Activated CD4-positive, alpha-beta T cell treated with anti-CD3 and anti-CD28 coated beads, Interleukin-2, amount 50 U/mL, for 4 hours (primary cell): ENCODE data around the gene SLC9A6.

Source experiments
- DNase-seq, 2 experiments: peaks; one replicate each; pipeline ENCODE4 v3.0.0-alpha.2; 2020

Gene SLC9A6

DNA sequence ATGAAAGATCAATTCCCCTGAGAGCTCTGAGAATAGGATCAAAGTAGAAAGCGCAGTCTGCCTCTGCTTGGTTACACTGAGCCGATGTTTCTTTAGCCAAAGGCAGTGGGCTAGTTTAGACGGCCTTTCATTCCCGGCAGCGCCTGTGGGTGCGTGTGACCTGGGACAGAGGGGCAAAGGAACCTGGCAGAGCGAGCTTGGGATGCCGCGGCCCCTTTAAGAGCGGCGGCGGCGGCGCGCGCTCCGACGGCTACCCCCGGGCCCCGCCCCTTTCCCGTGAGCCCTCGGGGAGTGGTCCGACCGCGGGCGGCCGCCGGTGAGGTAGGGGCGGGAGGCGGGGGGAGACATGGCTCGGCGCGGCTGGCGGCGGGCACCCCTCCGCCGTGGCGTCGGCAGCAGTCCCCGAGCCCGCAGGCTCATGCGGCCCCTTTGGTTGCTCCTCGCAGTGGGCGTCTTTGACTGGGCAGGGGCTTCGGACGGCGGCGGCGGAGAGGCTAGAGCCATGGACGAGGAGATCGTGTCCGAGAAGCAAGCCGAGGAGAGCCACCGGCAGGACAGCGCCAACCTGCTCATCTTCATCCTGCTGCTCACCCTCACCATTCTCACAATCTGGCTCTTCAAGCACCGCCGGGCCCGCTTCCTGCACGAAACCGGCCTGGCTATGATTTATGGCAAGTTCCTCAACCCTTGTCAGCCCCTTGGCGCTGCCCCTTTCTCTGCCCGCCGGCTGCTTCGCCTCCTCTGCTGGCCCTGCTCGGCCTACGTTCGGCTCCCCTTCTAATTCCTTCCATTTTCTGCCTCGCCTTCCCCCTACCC is at the start of gene SLC9A6:
TSS of gene SLC9A6 (plus strand) at position 279 of the 816 bp plus-strand sequence. CDS start at position 503, 224 bp downstream.
- peak; percentile 37 to 39 for DNase-seq

GRCh38 chrX:135944486-135944885 is 40.7 kb upstream of the SLC9A6 start:
- no peak for DNase-seq

GRCh38 chrX:135951291-135951690 is 33.9 kb upstream of the SLC9A6 start:
- DNase-seq: no peak

- no peak for DNase-seq
These were observed 12.1 kb upstream of the SLC9A6 start for GRCh38 chrX:135973025-135973547.

GRCh38 chrX:135973548-135974278 is 11.5 kb upstream of the SLC9A6 start, which contains the start of gene MMGT1:
MMGT1 (minus strand) TSS chrX:135973988; CDS start chrX:135973675, 313 bp downstream.
- DNase-seq: peak; percentile 78 to 81

DNA sequence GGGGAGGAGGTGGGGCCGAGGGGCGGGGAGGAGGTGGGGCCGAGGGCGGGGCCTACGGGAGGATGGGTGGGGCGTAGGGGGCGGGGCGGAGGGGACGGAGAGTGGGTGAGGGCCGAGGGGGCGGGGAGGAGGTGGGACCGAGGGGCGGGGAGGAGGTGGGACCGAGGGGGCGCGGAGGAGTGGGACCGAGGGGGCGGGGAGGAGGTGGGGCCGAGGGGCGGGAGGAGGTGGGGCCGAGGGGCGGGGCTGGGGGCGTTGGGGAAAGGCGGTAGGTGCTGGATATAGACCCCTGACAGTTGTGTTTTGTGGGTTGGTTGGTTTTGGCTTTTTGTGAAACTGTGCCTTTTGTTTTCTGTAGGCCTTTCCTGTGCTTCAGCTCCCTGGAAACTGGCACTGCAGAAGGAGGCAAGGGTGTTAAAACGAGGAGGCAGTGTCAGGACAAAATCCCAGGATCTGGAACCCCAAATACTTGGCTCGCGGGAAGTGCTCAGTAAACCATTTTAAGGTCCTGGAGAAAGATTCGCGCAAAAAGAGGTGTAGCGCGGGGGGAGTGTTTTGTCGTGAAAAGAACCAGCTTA is 10.9 kb upstream of the SLC9A6 start:
- DNase-seq: peak; percentile 69 to 70

DNA sequence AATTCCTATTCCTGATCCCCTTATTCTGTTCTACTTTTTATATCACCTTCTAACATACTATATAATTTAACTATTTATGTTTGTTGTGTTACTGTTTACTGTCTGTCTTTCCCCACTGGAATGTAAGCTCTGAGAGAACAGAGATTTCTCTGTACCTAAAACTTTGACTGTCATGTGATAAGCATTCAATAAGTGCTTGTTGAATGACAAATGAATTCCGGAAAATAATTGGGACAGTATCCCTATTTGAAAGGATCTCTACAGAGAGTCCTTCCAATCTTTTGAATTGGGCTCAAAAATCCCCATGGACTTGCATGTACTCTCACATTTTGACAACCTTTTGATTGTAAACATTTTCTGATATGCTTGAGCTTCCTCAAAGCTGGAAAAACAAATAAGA is 9.8 kb upstream of the SLC9A6 start:
- no peak for DNase-seq

DNA sequence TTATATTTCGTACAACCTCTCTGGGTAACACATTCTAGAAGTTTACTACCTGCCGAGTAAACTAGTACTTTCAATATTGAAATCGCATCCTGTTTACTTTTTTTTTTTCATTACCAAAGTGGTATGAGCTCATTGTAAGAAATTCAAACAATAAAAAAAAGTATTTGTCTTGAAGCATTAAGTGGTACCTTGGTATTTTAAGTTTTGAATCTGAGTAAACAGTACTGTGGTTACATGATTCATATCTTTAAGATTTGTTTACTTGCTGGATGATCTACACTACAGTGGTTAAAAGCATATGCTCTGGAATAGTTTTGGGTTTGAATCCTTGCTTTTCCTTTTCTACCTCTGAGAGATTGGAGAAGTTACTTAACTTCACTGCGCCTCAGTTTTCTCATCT is 7.6 kb upstream of the SLC9A6 start:
- no peak for DNase-seq

GRCh38 chrX:135981010-135981409 is 4.2 kb upstream of the SLC9A6 start:
- no peak for DNase-seq

DNA sequence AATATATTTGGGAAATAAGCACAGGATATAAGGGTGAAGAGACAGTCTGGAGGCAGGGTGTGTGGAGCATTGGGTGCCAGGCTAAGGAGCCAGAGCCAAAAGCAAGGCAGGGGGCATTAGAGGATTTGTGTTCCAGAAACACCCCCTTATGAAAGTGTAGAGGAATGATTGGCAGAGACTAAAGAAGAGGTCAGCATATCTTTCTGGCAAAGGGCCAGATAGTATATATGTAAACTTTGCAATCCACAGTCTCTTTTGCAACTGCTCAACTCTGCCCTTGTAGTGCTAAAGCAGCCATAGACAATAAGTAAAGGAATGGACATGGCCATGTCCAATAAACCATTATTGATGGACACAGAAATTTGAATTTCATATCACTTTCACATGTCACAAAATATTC is 3.6 kb upstream of the SLC9A6 start:
- no peak for DNase-seq

- DNase-seq: no peak
These were observed 2.4 kb upstream of the SLC9A6 start for GRCh38 chrX:135982860-135983259.

DNA sequence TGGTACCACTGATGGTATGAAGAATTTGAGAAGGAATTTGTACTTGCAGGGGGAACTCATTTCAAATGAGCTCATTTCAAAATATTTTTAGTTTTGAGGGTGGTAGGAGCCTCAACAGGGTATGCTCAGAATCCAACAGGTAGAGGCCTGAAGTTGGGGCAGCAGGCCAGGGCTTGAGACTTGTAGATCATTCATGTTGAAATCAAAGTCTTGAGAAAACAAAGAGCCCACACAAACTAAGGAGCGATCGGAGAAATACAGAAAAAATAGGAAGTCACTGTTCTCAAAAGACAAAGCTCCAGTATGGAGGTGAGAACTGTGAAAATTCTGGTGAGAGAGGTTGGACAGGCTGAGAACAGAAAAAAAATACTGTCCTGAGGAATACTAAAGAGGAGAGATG is 979 bp upstream of the SLC9A6 start:
- no peak for DNase-seq

- DNase-seq: no peak
These were observed 461 bp upstream of the SLC9A6 start for GRCh38 chrX:135984791-135985156.

- DNase-seq: no peak
These were observed 707 bp downstream of the SLC9A6 start for GRCh38 chrX:135985973-135986310.

GRCh38 chrX:135988245-135988644 is 3.0 kb downstream of the SLC9A6 start:
- no peak for DNase-seq

DNA sequence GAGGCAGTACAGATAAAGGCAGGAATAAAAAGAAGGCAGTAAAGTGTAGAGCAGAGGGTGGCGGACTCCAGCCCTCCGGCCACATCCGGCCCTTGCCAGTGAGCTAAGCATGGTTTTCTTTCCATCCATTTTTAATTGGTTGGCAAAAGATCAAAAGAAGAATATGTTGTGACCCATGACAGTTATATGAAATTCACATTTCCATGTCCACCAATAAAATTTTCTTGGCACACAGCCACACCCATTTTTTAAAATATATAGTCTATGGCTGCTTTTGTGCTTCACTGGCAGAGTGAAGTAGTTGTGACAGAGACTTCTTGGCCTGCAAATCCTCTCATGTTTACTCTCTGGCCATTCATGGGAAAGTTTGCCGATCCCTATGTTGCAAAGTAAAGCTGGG is 29.8 kb downstream of the SLC9A6 start:
- DNase-seq: no peak

- no peak for DNase-seq
These were observed 31.6 kb downstream of the SLC9A6 start for GRCh38 chrX:136016881-136017280.

GRCh38 chrX:136019226-136019625 is 34.0 kb downstream of the SLC9A6 start:
- no peak for DNase-seq

DNA sequence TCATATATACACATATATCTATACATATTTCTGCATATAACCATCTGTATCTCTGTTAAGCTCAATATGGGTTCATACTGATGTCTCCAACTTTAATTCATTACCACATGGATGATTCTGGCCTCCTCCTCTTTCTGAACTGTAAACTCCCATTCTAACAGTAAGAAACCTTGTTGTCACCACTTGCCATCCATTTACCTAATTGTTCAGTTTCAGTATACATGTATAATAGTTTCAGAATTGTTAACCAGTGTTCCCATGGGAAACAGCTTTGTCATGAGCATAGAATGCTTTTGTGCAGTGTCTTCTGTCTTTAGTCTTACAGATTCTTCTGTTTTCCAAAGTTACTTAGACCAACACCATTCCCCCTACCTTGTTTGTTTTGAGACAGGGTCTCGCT is 35.9 kb downstream of the SLC9A6 start:
- no peak for DNase-seq

DNA sequence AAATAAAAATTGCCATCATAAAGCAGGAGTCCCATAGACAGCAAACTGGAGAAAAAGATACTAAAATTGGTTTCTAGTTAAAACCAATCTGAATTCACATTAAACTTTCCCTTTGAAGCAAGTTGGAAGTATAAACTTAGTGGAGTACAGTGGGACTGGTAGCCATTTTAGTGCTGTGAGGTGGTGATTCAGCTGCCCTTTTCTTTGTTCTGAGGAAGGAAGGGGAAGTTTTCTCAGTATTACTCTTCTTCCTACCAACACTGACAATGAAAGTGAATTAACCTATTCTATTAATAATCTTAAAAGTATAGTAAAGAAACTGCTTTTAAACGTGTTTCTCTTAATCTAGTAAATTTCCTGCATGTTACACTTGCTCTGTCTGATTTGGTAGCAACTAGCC is 36.7 kb downstream of the SLC9A6 start:
- DNase-seq: no peak

GRCh38 chrX:136025091-136025490 is 39.9 kb downstream of the SLC9A6 start:
- no peak for DNase-seq

GRCh38 chrX:136028383-136028984 is 43.2 kb downstream of the SLC9A6 start:
- DNase-seq: no peak

- no peak for DNase-seq
These were observed 44.5 kb downstream of the SLC9A6 start for GRCh38 chrX:136029766-136030165.
